Hepatocyte (in vitro differentiated cells): Measurements from ENCODE around the gene SOX18.

Experiments used
- EZH2phosphoT487 ChIP-seq: fragments of 200-600 bp; sonication (generic); IDR thresholded peaks from one replicate; pipeline ENCODE4 v1.6.1; 2018; ENCODE audit warnings: antibody characterized with exemption, mild to moderate bottlenecking, low read depth, moderate library complexity; ENCODE audit not compliant: unreplicated experiment, severe bottlenecking
- TF ChIP-seq, protein P1 (sequence below): fragments of 200-600 bp; sonication (generic); IDR thresholded peaks from 2 replicates; pipeline ENCODE4 v1.5.1; 2016; ENCODE audit warnings: antibody characterized with exemption, mild to moderate bottlenecking; ENCODE audit not compliant: poor library complexity

GRCh38 chr20:64056639-64056888, 7.1 kb upstream of the SOX18 start:
- TF ChIP-seq, protein P1, sequence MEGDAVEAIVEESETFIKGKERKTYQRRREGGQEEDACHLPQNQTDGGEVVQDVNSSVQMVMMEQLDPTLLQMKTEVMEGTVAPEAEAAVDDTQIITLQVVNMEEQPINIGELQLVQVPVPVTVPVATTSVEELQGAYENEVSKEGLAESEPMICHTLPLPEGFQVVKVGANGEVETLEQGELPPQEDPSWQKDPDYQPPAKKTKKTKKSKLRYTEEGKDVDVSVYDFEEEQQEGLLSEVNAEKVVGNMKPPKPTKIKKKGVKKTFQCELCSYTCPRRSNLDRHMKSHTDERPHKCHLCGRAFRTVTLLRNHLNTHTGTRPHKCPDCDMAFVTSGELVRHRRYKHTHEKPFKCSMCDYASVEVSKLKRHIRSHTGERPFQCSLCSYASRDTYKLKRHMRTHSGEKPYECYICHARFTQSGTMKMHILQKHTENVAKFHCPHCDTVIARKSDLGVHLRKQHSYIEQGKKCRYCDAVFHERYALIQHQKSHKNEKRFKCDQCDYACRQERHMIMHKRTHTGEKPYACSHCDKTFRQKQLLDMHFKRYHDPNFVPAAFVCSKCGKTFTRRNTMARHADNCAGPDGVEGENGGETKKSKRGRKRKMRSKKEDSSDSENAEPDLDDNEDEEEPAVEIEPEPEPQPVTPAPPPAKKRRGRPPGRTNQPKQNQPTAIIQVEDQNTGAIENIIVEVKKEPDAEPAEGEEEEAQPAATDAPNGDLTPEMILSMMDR: no peak
- TF ChIP-seq EZH2phosphoT487: no peak
